Lung (tissue), 12 donors: ENCODE measurements around the gene LRRC71. TPM values are rescaled to one million over a fixed set of nuclear protein-coding genes. Genes with fewer than 3 reads are reported as not detected.

Experiments
- ATAC-seq: fragments of 200-7000 bp; cut with Tn5 transposase; one replicate; pipeline ENCODE4 v1.9.1; 2020; ENCODE audit warnings: moderate number of reproducible peaks; ENCODE audit not compliant: insufficient read depth, low FRiP score
- DNase-seq, 3 donors: peaks; one replicate each; pipeline ENCODE4 v3.0.0-alpha.2; 2013 to 2017
- H3K27ac ChIP-seq, 2 donors: one replicate each; pipeline ENCODE4 v1.5.1; 2013; ENCODE audit warnings: mild to moderate bottlenecking in 2 of 2, moderate library complexity in 2 of 2, control low read depth in 1 of 2, inconsistent platforms in 1 of 2, low read depth in 1 of 2, low read length in 1 of 2
- H3K27me3 ChIP-seq, 3 donors: one replicate each; pipeline ENCODE4 v1.5.1; 2013; ENCODE audit warnings: low read length in 2 of 3; ENCODE audit not compliant: control insufficient read depth in 3 of 3, insufficient read depth in 3 of 3
- H3K36me3 ChIP-seq, 4 donors: one replicate each; pipeline ENCODE4 v1.5.1; 2013; ENCODE audit warnings: low read length in 4 of 4, mild to moderate bottlenecking in 1 of 4, moderate library complexity in 1 of 4; ENCODE audit not compliant: control insufficient read depth in 4 of 4, insufficient read depth in 4 of 4
- H3K4me1 ChIP-seq, 5 donors: one replicate each; pipeline ENCODE4 v1.5.1; 2013; ENCODE audit warnings: low read length in 5 of 5, mild to moderate bottlenecking in 2 of 5, moderate library complexity in 1 of 5; ENCODE audit not compliant: control insufficient read depth in 5 of 5, insufficient read depth in 5 of 5
- H3K4me3 ChIP-seq: one replicate; pipeline ENCODE4 v1.5.1; 2013; ENCODE audit warnings: mild to moderate bottlenecking, control low read depth, moderate library complexity
- H3K9ac ChIP-seq, 2 donors: one replicate each; pipeline ENCODE4 v1.5.1; 2013; ENCODE audit warnings: low read length in 2 of 2, control low read depth in 1 of 2; ENCODE audit not compliant: insufficient read depth in 1 of 2
- H3K9me3 ChIP-seq, 4 donors: one replicate each; pipeline ENCODE4 v1.5.1; 2013; ENCODE audit warnings: low read length in 3 of 4, mild to moderate bottlenecking in 1 of 4, moderate library complexity in 1 of 4; ENCODE audit not compliant: control insufficient read depth in 4 of 4, insufficient read depth in 3 of 4
- CTCF ChIP-seq: IDR thresholded peaks from 2 replicates; pipeline ENCODE4 v1.5.1; 2012; ENCODE audit warnings: mild to moderate bottlenecking; ENCODE audit errors: control extremely low read depth, extremely low read depth
- WGBS, 2 donors: extraction: QIAGEN DNeasy Blood & Tissue Kit; methylation state at CpG; one replicate each; pipeline ENCODE4 v1.1.7; 2013; 5-methylcytosine and 5-hydroxymethylcytosine counted together
- polyA plus RNA-seq, 2 donors: library from polyadenylated mRNA; stranded (reverse); fragments of 200-250 nt; gene quantifications; one replicate each; pipeline ENCODE4 v1.2.1, GENCODE V29; 2013
- total RNA-seq, 2 donors: library from RNA; depleted of rRNA in 1 of 2; stranded (reverse); fragments of >200 nt in 1 of 2; gene quantifications; one replicate each; pipeline ENCODE4 v1.2.1, GENCODE V29; 2014 to 2021
- donor health status: control.
- donor health status: control.
- donor health status: Bipolar disorder and iron deficiency.
- donor health status: healthy.
- donor health status: DM: yes; HTN: yes; CAD: no.

Gene LRRC71
- total and polyA plus RNA-seq, 4 donors, result 3.4 to 17.2 (median 4.2) TPM

DNA sequence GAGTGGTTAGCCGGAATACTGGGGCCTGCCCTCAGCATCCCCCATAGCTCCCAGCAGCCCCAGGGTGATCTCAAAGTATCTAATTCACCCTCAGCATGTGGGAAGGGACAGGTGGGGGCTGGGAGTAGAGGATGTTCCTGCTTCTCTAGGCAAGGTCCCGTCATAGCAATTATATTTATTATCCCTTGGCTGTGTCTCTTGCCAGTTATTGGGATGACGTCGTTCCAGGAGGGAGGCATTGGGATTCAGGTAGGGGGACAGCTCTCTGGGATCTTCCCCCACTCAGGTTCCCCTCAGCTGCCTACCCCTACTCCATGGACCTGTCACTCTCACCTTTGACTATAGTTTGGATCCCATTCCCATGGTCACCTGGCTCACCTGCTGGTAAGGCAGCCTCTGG lies 38.8 kb upstream of the LRRC71 start:
- Histone ChIP-seq H3K9ac (no peak overlapping the region), H3K27me3 (peaks cover 0 to 8% (median 0%) of the 10 kb centered on the region in 3 donors), H3K9me3 (no peaks in the 10 kb centered on the region), H3K4me3 (no peak overlapping the region), H3K4me1 (peaks cover 0 to 19% (median under 1%) of the 10 kb centered on the region in 5 donors), H3K36me3 (no peaks in the 10 kb centered on the region), H3K27ac (no peak overlapping the region)
- DNase-seq, result no peak
- no peak for TF ChIP-seq CTCF
- ATAC-seq, result no peak
- 80 to 84% methylated on average over 4 of the region's 4 CpGs for WGBS, 2 donors

GRCh38 chr1:156882543-156882942 lies 37.9 kb upstream of the LRRC71 start:
- Histone ChIP-seq H3K27ac (no peak overlapping the region), H3K36me3 (no peaks in the 10 kb centered on the region), H3K27me3 (peaks cover 0 to 8% (median 0%) of the 10 kb centered on the region in 3 donors), H3K4me3 (no peak overlapping the region), H3K9ac (no peak overlapping the region), H3K4me1 (peaks cover 0 to 23% (median 4%) of the 10 kb centered on the region in 5 donors), H3K9me3 (no peaks in the 10 kb centered on the region)
- DNase-seq, result no peak
- ATAC-seq, result no peak
- 83 to 85% methylated on average over 3 of the region's 3 CpGs for WGBS, 2 donors
- TF ChIP-seq CTCF, result no peak

DNA sequence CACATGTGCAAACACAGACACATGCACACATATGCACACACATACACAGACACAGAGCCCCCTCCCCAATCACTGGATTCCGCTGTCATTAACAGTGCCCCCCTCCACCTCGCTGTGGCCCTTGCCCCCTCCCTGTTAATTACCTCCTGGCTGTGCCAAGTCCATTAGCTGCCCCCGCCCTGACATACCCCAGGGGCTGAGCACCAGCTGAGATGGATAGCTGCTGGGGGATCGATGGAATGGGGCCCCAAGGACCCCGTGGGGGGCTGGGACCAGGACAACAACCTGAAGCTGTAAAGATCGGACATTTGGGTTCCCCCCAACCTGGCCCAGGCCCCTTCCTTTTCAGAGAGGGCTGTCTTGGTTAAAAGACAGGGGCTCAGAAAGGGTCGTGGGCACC lies 36.5 kb upstream of the LRRC71 start:
- Histone ChIP-seq H3K4me1 (peaks cover 0 to 27% (median 4%) of the 10 kb centered on the region in 5 donors), H3K36me3 (no peaks in the 10 kb centered on the region), H3K4me3 (no peak overlapping the region), H3K27me3 (peaks cover 0 to 6% (median 0%) of the 10 kb centered on the region in 3 donors), H3K9me3 (no peaks in the 10 kb centered on the region), H3K9ac (no peak overlapping the region), H3K27ac (no peak overlapping the region)
- no peak for TF ChIP-seq CTCF
- DNase-seq, result no peak
- 79 to 82% methylated on average over 7 of the region's 7 CpGs for WGBS, 2 donors
- ATAC-seq, result no peak
